HepG2 (cell line): ENCODE measurements around the gene DAPK1. TPM values are rescaled to one million over a fixed set of nuclear protein-coding genes. Genes with fewer than 3 reads are reported as not detected.

Experiments
- ADNP ChIP-seq: sonication (generic); formaldehyde crosslinking; IDR thresholded peaks from 2 replicates; pipeline ENCODE4 v1.4.0; 2020; ENCODE audit warnings: missing genetic modification reagents
- CENPX ChIP-seq: sonication (generic); formaldehyde crosslinking; IDR thresholded peaks from 2 replicates; pipeline ENCODE4 v1.9.0; 2021; ENCODE audit warnings: mild to moderate bottlenecking, missing genetic modification reagents, moderate library complexity
- IRF1 ChIP-seq: sonication (generic); formaldehyde crosslinking; IDR thresholded peaks from 2 replicates; pipeline ENCODE4 v1.4.0; 2020; ENCODE audit warnings: low read depth, mild to moderate bottlenecking, missing genetic modification reagents
- KLF12 ChIP-seq: sonication (generic); formaldehyde crosslinking; IDR thresholded peaks from 2 replicates; pipeline ENCODE4 v1.4.0; 2020; ENCODE audit warnings: missing genetic modification reagents, borderline replicate concordance
- KMT2B ChIP-seq: IDR thresholded peaks from 2 replicates; pipeline ENCODE4 v1.6.1; 2016; ENCODE audit warnings: missing genetic modification reagents, missing compliant biosample characterization
- MXI1 ChIP-seq: IDR thresholded peaks from 3 replicates; pipeline ENCODE4 v1.6.1; 2012; ENCODE audit warnings: low read depth, low read length, inconsistent platforms, borderline replicate concordance
- NCOA5 ChIP-seq: sonication (generic); formaldehyde crosslinking; IDR thresholded peaks from 2 replicates; pipeline ENCODE4 v1.4.0; 2020; ENCODE audit warnings: missing genetic modification reagents
- NR2F2 ChIP-seq: IDR thresholded peaks from 2 replicates; pipeline ENCODE4 v1.6.1; 2012; ENCODE audit warnings: low read depth, inconsistent platforms, borderline replicate concordance
- NR2F6 ChIP-seq, 2 experiments: IDR thresholded peaks; 2 replicates each; pipeline ENCODE4 v1.6.1; 2016; ENCODE audit warnings: antibody characterized with exemption in 1 of 2, mild to moderate bottlenecking in 1 of 2
- RFX1 ChIP-seq: fragments of 450-650 bp; IDR thresholded peaks from 2 replicates; pipeline ENCODE4 v1.6.1; 2017
- STAG1 ChIP-seq: sonication (generic); formaldehyde crosslinking; IDR thresholded peaks from 2 replicates; pipeline ENCODE4 v1.4.0; 2020; ENCODE audit warnings: missing genetic modification reagents
- TBP ChIP-seq: sonication (generic); formaldehyde crosslinking; IDR thresholded peaks from 2 replicates; pipeline ENCODE4 v1.5.0; 2020; ENCODE audit warnings: missing genetic modification reagents
- TCF7 ChIP-seq: sonication (generic); IDR thresholded peaks from 2 replicates; pipeline ENCODE4 v1.6.1; 2016; ENCODE audit warnings: antibody characterized with exemption, low read depth
- TGIF2 ChIP-seq: IDR thresholded peaks from 2 replicates; pipeline ENCODE4 v1.6.1; 2016; ENCODE audit warnings: control low read depth, missing compliant biosample characterization
- YEATS2 ChIP-seq: sonication (generic); formaldehyde crosslinking; IDR thresholded peaks from 2 replicates; pipeline ENCODE4 v1.4.0; 2020; ENCODE audit warnings: missing genetic modification reagents, borderline replicate concordance
- ZBTB7A ChIP-seq: sonication (generic); formaldehyde crosslinking; IDR thresholded peaks from 2 replicates; pipeline ENCODE4 v1.8.0; 2022; ENCODE audit warnings: mild to moderate bottlenecking, missing genetic modification reagents
- ZBTB7B ChIP-seq: sonication (generic); formaldehyde crosslinking; IDR thresholded peaks from 2 replicates; pipeline ENCODE4 v1.4.0; 2020; ENCODE audit warnings: missing genetic modification reagents
- ZFP37 ChIP-seq: sonication (generic); formaldehyde crosslinking; IDR thresholded peaks from 2 replicates; pipeline ENCODE4 v1.4.0; 2020; ENCODE audit warnings: missing genetic modification reagents, borderline replicate concordance
- ZMAT3 ChIP-seq: sonication (generic); formaldehyde crosslinking; conservative IDR thresholded peaks from 2 replicates; pipeline ENCODE4 v1.7.0; 2021; ENCODE audit warnings: missing genetic modification reagents
- ZNF703 ChIP-seq: sonication (generic); formaldehyde crosslinking; IDR thresholded peaks from 2 replicates; pipeline ENCODE4 v1.5.1; 2020; ENCODE audit warnings: missing genetic modification reagents, mild to moderate bottlenecking, moderate library complexity, borderline replicate concordance
- ZNF710 ChIP-seq: sonication (generic); formaldehyde crosslinking; IDR thresholded peaks from 2 replicates; pipeline ENCODE4 v1.5.0; 2020; ENCODE audit warnings: mild to moderate bottlenecking, missing genetic modification reagents, borderline replicate concordance
- ZNF891 ChIP-seq: sonication (generic); formaldehyde crosslinking; IDR thresholded peaks from 2 replicates; pipeline ENCODE4 v1.5.0; 2020; ENCODE audit warnings: mild to moderate bottlenecking, missing genetic modification reagents
- polyA plus RNA-seq, 8 experiments: library from polyadenylated mRNA; depleted of rRNA in 3 of 8; stranded (reverse) in 7 of 8; unstranded in 1 of 8; fragments of >200 nt; fragmentation: Illumina TruSeq in 4 of 8; extraction: Trizol in 4 of 8; gene quantifications; 2 replicates each; pipeline versions ENCODE4 v1.2.1 to v1.2.3, GENCODE V29; 2011 to 2016; ENCODE audit warnings: low read depth in 4 of 8, missing spikeins in 1 of 8, mixed read lengths in 1 of 8; ENCODE audit not compliant: insufficient read depth in 1 of 8
- total RNA-seq, 5 experiments: library from RNA; depleted of rRNA; stranded (reverse); fragments of >200 nt; fragmentation: Illumina TruSeq; extraction: Trizol; gene quantifications; 2 replicates each; pipeline ENCODE4 v1.2.3, GENCODE V29; 2016; ENCODE audit warnings: low read depth in 1 of 5
- TF ChIP-seq, protein P1 (sequence below): conservative IDR thresholded peaks from 2 replicates; pipeline ENCODE4 v1.6.1; 2018; ENCODE audit warnings: missing genetic modification reagents
- TF ChIP-seq, protein P2 (sequence below): sonication (generic); formaldehyde crosslinking; IDR thresholded peaks from 2 replicates; pipeline ENCODE4 v1.4.0; 2020; ENCODE audit warnings: missing genetic modification reagents
- TF ChIP-seq, protein P3 (sequence below): sonication (generic); formaldehyde crosslinking; IDR thresholded peaks from 2 replicates; pipeline ENCODE4 v1.4.0; 2020; ENCODE audit warnings: mild to moderate bottlenecking, missing genetic modification reagents

Gene DAPK1
- total and polyA plus RNA-seq, 2 of the 13 experiments (the other 11 are each of a cell fraction or from before 2014, with no cell fraction given) = 35.7 to 35.9 TPM

DNA sequence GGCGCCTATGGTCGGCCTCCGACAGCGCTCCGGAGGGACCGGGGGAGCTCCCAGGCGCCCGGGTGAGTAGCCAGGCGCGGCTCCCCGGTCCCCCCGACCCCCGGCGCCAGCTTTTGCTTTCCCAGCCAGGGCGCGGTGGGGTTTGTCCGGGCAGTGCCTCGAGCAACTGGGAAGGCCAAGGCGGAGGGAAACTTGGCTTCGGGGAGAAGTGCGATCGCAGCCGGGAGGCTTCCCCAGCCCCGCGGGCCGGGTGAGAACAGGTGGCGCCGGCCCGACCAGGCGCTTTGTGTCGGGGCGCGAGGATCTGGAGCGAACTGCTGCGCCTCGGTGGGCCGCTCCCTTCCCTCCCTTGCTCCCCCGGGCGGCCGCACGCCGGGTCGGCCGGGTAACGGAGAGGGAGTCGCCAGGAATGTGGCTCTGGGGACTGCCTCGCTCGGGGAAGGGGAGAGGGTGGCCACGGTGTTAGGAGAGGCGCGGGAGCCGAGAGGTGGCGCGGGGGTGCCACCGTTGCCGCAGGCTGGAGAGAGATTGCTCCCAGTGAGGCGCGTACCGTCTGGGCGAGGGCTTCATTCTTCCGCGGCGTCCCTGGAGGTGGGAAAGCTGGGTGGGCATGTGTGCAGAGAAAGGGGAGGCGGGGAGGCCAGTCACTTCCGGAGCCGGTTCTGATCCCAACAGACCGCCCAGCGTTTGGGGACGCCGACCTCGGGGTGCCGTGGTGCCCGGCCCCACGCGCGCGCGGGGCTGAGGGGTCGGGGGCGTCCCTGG lies 561 bp downstream of the DAPK1 start (continued):
- TF ChIP-seq ZNF710 (0 out of 2 replicates have a peak, but pooled peaks have one; percentile 63), STAG1 (CRISPR knock-in tag) (peak; percentile 54), RFX1 (no peak), NR2F2 (no peak), TGIF2 (no peak), ZBTB7B (CRISPR knock-in tag) (peak; percentile 38; the same call in 1 of the 2 replicates), ZNF891 (peak; percentile 58; the same call in 1 of the 2 replicates), MXI1 (no peak), TBP (CRISPR knock-in tag) (no peak), NR2F6 (IDR thresholded peaks at IDR 0.05) (no peak), NR2F6 (CRISPR knock-in tag; IDR thresholded peaks at IDR 0.05) (no peak), YEATS2 (CRISPR knock-in tag) (no peak), TCF7 (no peak), ZBTB7A (peak; percentile 72; the same call in 1 of the 2 replicates), ZMAT3 (CRISPR knock-in tag) (0 out of 2 replicates have a peak, but pooled peaks have one; percentile 21), ZNF703 (CRISPR knock-in tag) (peak; percentile 78; the same call in 1 of the 2 replicates), KMT2B (CRISPR knock-in tag) (peak; percentile 32; the same call in 1 of the 2 replicates), ADNP (CRISPR knock-in tag) (no peak), ZFP37 (CRISPR knock-in tag) (no peak; the same call in 1 of the 2 replicates), IRF1 (no peak), KLF12 (CRISPR knock-in tag) (no peak), CENPX (CRISPR knock-in tag) (no peak), NCOA5 (CRISPR knock-in tag) (no peak)
- TF ChIP-seq, protein P1, sequence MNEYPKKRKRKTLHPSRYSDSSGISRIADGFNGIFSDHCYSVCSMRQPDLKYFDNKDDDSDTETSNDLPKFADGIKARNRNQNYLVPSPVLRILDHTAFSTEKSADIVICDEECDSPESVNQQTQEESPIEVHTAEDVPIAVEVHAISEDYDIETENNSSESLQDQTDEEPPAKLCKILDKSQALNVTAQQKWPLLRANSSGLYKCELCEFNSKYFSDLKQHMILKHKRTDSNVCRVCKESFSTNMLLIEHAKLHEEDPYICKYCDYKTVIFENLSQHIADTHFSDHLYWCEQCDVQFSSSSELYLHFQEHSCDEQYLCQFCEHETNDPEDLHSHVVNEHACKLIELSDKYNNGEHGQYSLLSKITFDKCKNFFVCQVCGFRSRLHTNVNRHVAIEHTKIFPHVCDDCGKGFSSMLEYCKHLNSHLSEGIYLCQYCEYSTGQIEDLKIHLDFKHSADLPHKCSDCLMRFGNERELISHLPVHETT (CRISPR knock-in tag) = 0 out of 2 replicates have a peak, but pooled peaks have one; percentile 25
- TF ChIP-seq, protein P2, sequence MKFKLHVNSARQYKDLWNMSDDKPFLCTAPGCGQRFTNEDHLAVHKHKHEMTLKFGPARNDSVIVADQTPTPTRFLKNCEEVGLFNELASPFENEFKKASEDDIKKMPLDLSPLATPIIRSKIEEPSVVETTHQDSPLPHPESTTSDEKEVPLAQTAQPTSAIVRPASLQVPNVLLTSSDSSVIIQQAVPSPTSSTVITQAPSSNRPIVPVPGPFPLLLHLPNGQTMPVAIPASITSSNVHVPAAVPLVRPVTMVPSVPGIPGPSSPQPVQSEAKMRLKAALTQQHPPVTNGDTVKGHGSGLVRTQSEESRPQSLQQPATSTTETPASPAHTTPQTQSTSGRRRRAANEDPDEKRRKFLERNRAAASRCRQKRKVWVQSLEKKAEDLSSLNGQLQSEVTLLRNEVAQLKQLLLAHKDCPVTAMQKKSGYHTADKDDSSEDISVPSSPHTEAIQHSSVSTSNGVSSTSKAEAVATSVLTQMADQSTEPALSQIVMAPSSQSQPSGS (CRISPR knock-in tag) = no peak
- TF ChIP-seq, protein P3, sequence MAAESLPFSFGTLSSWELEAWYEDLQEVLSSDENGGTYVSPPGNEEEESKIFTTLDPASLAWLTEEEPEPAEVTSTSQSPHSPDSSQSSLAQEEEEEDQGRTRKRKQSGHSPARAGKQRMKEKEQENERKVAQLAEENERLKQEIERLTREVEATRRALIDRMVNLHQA (CRISPR knock-in tag) = no peak
